WTC11 (cell line): Measurements from ENCODE around the gene AHSA1.
"Not testable (repeated sequence)": the region's sequence is repeated elsewhere in the genome, so short reads cannot be mapped to it uniquely, and the experiment has no call there.

Source experiments
- CBFB ChIP-seq: sonication (generic); formaldehyde crosslinking; IDR thresholded peaks from 2 replicates; pipeline ENCODE4 v1.8.1; 2022; ENCODE audit warnings: mild to moderate bottlenecking, low read depth, missing genetic modification reagents
- FOXP1 ChIP-seq: sonication (generic); formaldehyde crosslinking; IDR thresholded peaks from 2 replicates; pipeline ENCODE4 v1.8.0; 2022; ENCODE audit warnings: missing genetic modification reagents, mild to moderate bottlenecking, moderate library complexity, borderline replicate concordance
- SP1 ChIP-seq: sonication (generic); formaldehyde crosslinking; conservative IDR thresholded peaks from 2 replicates; pipeline ENCODE4 v1.8.1; 2022; ENCODE audit warnings: missing genetic modification reagents
- ZNF121 ChIP-seq: sonication (generic); formaldehyde crosslinking; IDR thresholded peaks from 2 replicates; pipeline ENCODE4 v1.8.0; 2023; ENCODE audit warnings: missing genetic modification reagents
- ZNF423 ChIP-seq: fragments of 250-450 bp; sonication (Bioruptor Pico); IDR thresholded peaks from 2 replicates; pipeline ENCODE4 v2.1.2; 2022; ENCODE audit warnings: mild to moderate bottlenecking, moderate library complexity
- TF ChIP-seq, protein P1 (sequence below): sonication (generic); formaldehyde crosslinking; IDR thresholded peaks from 2 replicates; pipeline ENCODE4 v1.8.0; 2022; ENCODE audit warnings: mild to moderate bottlenecking, missing genetic modification reagents
- TF ChIP-seq, protein P2 (sequence below): fragments of 200-600 bp; IDR thresholded peaks from 2 replicates; pipeline ENCODE4 v1.8.0; 2022; ENCODE audit warnings: antibody characterized with exemption
- TF ChIP-seq, protein P3 (sequence below): sonication (generic); formaldehyde crosslinking; IDR thresholded peaks from 2 replicates; pipeline ENCODE4 v1.8.1; 2023; ENCODE audit warnings: mild to moderate bottlenecking, moderate library complexity, missing genetic modification reagents
- TF ChIP-seq, protein P4 (sequence below): sonication (generic); formaldehyde crosslinking; IDR thresholded peaks from 2 replicates; pipeline ENCODE4 v1.8.1; 2022; ENCODE audit warnings: mild to moderate bottlenecking, moderate library complexity, missing genetic modification reagents
- TF ChIP-seq, protein P5 (sequence below): sonication (generic); formaldehyde crosslinking; IDR thresholded peaks from 2 replicates; pipeline ENCODE4 v1.8.0; 2022; ENCODE audit warnings: mild to moderate bottlenecking, missing genetic modification reagents
- TF ChIP-seq, protein P6 (sequence below): sonication (generic); formaldehyde crosslinking; IDR thresholded peaks from 2 replicates; pipeline ENCODE4 v1.8.1; 2022; ENCODE audit warnings: low read depth, missing genetic modification reagents, borderline replicate concordance

DNA sequence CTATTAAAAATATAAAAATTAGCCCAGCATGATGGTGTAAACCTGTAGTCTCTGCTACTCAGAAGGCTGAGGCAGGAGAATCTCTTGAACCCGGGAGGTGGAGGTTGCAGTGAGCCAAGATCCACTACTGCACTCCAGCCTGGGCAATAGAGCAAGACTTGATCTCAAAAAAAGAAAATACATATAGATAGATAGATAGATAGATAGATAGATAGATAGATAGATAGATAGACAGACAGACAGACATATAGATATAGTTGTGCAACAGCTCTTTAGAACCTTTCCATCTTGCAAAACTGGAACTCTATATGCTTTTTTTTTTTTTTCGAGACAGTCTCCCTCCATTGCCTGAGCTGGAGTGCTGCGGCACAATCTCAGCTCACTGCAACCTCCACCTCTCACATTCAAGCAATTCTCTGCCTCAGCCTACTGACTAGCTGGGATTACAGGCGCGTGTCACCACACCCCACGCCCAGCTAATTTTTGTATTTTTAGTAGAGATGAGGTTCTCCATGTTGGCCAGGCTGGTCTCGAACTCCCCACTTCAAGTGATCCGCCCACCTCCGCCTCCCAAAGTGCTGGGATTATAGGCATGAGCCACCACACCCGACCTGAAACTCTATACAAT lies 42.4 kb upstream of the AHSA1 start:
- TF ChIP-seq, protein P1, sequence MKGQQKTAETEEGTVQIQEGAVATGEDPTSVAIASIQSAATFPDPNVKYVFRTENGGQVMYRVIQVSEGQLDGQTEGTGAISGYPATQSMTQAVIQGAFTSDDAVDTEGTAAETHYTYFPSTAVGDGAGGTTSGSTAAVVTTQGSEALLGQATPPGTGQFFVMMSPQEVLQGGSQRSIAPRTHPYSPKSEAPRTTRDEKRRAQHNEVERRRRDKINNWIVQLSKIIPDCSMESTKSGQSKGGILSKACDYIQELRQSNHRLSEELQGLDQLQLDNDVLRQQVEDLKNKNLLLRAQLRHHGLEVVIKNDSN (CRISPR knock-in tag) = not testable (repeated sequence)
- TF ChIP-seq, protein P2, sequence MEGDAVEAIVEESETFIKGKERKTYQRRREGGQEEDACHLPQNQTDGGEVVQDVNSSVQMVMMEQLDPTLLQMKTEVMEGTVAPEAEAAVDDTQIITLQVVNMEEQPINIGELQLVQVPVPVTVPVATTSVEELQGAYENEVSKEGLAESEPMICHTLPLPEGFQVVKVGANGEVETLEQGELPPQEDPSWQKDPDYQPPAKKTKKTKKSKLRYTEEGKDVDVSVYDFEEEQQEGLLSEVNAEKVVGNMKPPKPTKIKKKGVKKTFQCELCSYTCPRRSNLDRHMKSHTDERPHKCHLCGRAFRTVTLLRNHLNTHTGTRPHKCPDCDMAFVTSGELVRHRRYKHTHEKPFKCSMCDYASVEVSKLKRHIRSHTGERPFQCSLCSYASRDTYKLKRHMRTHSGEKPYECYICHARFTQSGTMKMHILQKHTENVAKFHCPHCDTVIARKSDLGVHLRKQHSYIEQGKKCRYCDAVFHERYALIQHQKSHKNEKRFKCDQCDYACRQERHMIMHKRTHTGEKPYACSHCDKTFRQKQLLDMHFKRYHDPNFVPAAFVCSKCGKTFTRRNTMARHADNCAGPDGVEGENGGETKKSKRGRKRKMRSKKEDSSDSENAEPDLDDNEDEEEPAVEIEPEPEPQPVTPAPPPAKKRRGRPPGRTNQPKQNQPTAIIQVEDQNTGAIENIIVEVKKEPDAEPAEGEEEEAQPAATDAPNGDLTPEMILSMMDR = not testable (repeated sequence)
- TF ChIP-seq, protein P3, sequence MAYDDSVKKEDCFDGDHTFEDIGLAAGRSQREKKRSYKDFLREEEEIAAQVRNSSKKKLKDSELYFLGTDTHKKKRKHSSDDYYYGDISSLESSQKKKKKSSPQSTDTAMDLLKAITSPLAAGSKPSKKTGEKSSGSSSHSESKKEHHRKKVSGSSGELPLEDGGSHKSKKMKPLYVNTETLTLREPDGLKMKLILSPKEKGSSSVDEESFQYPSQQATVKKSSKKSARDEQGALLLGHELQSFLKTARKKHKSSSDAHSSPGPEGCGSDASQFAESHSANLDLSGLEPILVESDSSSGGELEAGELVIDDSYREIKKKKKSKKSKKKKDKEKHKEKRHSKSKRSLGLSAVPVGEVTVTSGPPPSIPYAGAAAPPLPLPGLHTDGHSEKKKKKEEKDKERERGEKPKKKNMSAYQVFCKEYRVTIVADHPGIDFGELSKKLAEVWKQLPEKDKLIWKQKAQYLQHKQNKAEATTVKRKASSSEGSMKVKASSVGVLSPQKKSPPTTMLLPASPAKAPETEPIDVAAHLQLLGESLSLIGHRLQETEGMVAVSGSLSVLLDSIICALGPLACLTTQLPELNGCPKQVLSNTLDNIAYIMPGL (CRISPR knock-in tag) = not testable (repeated sequence)
- TF ChIP-seq ZNF121; FOXP1 (CRISPR knock-in tag); SP1 (CRISPR knock-in tag); CBFB (CRISPR knock-in tag); ZNF423 (CRISPR knock-in tag): not testable (repeated sequence)
- TF ChIP-seq, protein P4, sequence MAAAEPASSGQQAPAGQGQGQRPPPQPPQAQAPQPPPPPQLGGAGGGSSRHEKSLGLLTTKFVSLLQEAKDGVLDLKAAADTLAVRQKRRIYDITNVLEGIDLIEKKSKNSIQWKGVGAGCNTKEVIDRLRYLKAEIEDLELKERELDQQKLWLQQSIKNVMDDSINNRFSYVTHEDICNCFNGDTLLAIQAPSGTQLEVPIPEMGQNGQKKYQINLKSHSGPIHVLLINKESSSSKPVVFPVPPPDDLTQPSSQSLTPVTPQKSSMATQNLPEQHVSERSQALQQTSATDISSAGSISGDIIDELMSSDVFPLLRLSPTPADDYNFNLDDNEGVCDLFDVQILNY (CRISPR knock-in tag) = not testable (repeated sequence)
- TF ChIP-seq, protein P5, sequence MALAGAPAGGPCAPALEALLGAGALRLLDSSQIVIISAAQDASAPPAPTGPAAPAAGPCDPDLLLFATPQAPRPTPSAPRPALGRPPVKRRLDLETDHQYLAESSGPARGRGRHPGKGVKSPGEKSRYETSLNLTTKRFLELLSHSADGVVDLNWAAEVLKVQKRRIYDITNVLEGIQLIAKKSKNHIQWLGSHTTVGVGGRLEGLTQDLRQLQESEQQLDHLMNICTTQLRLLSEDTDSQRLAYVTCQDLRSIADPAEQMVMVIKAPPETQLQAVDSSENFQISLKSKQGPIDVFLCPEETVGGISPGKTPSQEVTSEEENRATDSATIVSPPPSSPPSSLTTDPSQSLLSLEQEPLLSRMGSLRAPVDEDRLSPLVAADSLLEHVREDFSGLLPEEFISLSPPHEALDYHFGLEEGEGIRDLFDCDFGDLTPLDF (CRISPR knock-in tag) = not testable (repeated sequence)
- TF ChIP-seq, protein P6, sequence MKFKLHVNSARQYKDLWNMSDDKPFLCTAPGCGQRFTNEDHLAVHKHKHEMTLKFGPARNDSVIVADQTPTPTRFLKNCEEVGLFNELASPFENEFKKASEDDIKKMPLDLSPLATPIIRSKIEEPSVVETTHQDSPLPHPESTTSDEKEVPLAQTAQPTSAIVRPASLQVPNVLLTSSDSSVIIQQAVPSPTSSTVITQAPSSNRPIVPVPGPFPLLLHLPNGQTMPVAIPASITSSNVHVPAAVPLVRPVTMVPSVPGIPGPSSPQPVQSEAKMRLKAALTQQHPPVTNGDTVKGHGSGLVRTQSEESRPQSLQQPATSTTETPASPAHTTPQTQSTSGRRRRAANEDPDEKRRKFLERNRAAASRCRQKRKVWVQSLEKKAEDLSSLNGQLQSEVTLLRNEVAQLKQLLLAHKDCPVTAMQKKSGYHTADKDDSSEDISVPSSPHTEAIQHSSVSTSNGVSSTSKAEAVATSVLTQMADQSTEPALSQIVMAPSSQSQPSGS (CRISPR knock-in tag) = not testable (repeated sequence)
